WI38 (cell line): Measurements from ENCODE around the gene GLUD1.

Experiments
- H3K4me3 ChIP-seq: 2 replicates; pipeline ENCODE4 v1.5.1; 2011; ENCODE audit warnings: low read depth, mild to moderate bottlenecking, control low read depth, low read length
- CTCF ChIP-seq: IDR thresholded peaks from 2 replicates; pipeline ENCODE4 v1.5.1; 2012; ENCODE audit warnings: low read depth, mild to moderate bottlenecking, control low read depth, low read length

The GLUD1 gene

DNA sequence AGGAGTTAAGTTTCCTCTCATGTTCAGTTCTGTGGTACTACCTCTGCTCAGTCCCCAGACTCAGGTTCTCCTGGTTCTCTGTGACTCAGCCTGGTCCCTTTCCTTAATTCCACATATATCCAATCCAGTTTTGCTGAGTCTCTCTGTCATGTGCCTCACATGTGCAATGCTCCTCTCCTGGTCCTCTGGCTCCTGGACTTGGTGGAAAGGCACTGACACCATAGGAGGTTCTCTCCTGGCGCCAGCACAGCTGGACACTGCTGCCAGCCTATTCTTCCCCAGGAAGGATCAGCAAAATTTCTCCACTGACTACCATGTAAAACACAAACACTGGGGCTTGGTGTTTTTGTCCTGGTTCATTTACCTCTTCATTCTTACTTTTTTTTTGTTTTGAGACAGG lies 27.8 kb downstream of the GLUD1 start:
- TF ChIP-seq CTCF = no peak

DNA sequence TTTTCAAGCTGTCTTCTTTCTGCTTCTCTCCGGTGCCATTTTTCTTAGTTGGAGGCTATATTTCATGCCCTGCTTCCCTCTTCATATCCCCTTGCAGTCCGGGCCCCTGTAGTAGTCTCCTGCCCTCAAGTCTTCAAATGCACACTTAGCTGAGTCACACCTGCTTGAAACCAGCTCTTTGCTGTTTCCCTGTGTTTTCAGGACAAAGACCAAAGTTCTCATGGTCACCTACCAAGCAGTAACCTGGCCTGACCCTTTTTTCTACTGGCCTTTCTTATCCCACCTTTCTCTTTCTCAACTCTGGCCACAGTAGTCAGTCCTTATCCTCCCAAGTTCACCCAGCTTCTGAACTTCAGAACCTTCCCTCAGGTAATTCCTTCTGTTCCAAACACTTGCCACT lies 28.5 kb downstream of the GLUD1 start:
- no peak for TF ChIP-seq CTCF
- H3K4me3 ChIP-seq = no peak overlapping the region

More for the DNA sequence above, 27.8 kb downstream of the GLUD1 start:
- H3K4me3 ChIP-seq = no peak overlapping the region

GRCh38 chr10:87064651-87065050 lies 30.0 kb downstream of the GLUD1 start:
- no peak for TF ChIP-seq CTCF
- H3K4me3 ChIP-seq = no peak overlapping the region

DNA sequence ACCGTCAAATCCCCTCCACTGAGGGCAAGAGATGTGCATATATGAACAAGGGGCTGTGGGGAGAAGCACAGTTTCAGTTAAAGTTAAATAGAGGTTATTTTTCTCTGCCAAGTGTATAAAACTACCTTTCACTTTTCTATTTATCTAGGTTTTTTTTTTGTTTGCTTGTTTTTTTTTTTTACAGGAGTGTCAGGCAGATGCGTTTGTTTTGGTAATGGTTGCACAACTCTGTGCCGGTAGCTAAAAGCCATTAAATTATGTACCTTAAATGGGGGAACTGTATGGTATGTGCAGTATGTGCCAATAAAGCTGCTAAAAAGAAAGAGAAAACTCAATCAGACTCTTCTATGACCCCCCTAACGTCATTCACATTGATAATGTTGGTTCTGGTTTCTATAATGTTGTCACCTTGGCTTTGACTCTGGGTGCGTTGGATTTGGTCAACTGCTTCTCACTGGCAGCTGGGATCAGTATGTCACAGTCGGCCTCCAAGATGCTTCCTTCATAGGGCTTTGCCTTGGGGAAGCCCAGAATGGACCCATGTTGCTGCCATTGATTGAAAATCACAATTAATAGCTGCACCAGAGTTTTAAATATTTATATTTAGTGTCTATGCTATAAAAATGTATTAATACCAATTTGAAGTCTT lies 34.2 kb downstream of the GLUD1 start:
- no peak overlapping the region for H3K4me3 ChIP-seq
- TF ChIP-seq CTCF = no peak

GRCh38 chr10:87059401-87059800 lies 35.2 kb downstream of the GLUD1 start:
- H3K4me3 ChIP-seq = no peak overlapping the region
- no peak for TF ChIP-seq CTCF

- no peak overlapping the region for H3K4me3 ChIP-seq
- TF ChIP-seq CTCF = no peak
Observed at GRCh38 chr10:87058171-87058570, 36.5 kb downstream of the GLUD1 start.

- H3K4me3 ChIP-seq = peak overlapping the region; percentile 5
- TF ChIP-seq CTCF = peak; percentile 65
Observed at GRCh38 chr10:87054373-87055295, 40.0 kb downstream of the GLUD1 start.
